ENCODE results near the gene AUTS2.

Gene AUTS2

DNA sequence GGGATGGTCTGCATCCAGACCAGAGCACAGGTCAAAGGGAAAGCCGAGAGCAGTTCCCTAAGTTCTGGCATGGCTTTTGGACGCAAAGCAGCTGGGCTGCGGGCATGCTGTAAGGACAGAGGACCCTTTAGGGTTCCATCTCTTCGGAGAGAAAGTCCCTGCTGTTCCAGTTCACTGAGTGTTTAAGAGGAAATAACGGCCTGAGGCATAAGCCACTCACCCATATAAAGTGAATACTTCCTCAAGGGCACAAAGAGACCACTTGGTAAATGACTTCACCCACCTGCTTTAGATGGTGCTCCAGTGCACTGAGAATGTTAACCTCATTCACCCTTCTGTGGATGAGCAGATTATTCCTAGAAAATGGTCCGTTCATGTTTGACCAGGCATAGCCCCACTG, 946.9 kb downstream of the AUTS2 start:
- no peak for DNase-seq (ENCODE audit: low read depth in 2 of 2)

GRCh38 chr7:70552141-70552540, 953.9 kb downstream of the AUTS2 start:
- no peak for DNase-seq (ENCODE audit: low read depth in 2 of 2)

GRCh38 chr7:70553364-70553763, 955.1 kb downstream of the AUTS2 start:
- no peak for DNase-seq (ENCODE audit: low read depth in 2 of 2)

DNA sequence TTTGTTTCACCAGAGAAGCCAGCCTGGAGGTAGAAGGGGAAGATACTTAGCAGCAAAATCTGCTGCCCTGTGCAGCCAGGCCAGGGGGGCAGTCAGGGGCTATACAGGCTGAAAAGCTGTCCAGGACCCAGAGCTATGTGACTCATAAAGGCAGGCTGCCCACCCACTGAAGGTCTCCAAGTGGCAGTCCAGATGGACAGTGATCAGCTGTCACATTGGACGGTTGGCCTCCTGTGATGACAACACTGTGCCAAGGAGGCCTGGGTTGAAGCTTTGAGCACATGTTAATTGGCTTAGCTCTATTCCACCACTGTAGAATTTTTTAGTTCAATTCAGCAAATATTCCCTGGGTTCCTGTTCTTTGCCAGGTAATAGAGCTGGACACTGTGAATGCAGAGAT, 956.4 kb downstream of the AUTS2 start:
- no peak for DNase-seq (ENCODE audit: low read depth in 2 of 2)

GRCh38 chr7:70556761-70557160, 958.5 kb downstream of the AUTS2 start:
- no peak for DNase-seq (ENCODE audit: low read depth in 2 of 2)

DNA sequence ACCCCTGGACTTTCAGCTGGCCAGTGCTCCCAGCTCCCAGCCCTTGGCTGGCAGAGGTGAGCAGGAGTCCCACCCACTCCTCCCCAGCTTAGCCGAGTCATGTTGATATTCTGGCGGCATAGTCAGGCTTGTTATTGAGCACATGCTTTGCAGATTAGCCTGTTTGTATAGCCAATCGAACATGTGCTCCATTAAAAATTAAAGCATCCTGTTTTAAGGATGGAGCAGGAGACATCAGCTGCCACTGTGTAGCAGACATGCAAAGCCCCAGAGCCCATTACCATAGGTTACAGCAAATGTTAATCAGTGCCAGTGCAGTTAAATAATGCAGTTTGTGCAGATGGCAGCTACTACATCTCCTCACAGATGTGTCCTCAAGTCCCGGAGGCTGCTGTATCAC, 959.1 kb downstream of the AUTS2 start:
- DNase-seq (ENCODE audit: low read depth in 2 of 2): no peak

GRCh38 chr7:70559815-70560214, 961.5 kb downstream of the AUTS2 start:
- no peak for DNase-seq (ENCODE audit: low read depth in 2 of 2)

GRCh38 chr7:70563960-70564359, 965.7 kb downstream of the AUTS2 start:
- no peak for DNase-seq (ENCODE audit: low read depth in 2 of 2)

DNA sequence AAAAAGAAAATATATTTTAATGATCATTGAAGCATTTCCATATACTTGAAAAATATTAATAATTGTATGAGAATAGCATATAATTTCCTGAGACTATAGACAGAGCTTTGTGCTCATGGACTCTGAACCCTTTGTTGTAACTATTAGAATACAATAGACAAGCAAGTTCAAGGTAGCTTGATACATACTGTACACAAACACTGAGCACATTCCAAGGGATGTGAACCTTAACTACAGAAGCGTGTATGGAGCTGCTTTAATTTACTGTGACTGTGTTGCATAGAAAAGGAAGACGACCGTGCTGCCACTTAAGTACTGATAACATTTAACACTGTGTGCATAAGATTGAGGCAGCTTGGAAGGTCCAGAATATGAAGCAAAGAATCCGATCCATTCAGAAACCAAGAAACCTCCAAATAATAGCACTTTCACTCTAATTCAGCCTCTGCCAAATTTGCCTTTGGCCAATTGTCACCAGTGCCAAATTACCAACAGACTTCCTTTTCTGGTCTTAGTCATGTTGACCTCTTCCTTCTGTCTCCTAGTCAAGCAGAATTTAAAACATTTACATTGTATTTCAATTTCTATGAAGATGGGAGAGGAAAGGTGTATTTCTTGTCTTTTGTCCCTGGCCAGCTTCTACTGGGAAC, 967.6 kb downstream of the AUTS2 start:
- DNase-seq (ENCODE audit: low read depth in 2 of 2): no peak

- no peak for DNase-seq (ENCODE audit: low read depth in 2 of 2)
These were observed 968.4 kb downstream of the AUTS2 start for GRCh38 chr7:70566671-70567070.

GRCh38 chr7:70568674-70569334, 970.5 kb downstream of the AUTS2 start:
- no peak for DNase-seq (ENCODE audit: low read depth in 2 of 2)

DNA sequence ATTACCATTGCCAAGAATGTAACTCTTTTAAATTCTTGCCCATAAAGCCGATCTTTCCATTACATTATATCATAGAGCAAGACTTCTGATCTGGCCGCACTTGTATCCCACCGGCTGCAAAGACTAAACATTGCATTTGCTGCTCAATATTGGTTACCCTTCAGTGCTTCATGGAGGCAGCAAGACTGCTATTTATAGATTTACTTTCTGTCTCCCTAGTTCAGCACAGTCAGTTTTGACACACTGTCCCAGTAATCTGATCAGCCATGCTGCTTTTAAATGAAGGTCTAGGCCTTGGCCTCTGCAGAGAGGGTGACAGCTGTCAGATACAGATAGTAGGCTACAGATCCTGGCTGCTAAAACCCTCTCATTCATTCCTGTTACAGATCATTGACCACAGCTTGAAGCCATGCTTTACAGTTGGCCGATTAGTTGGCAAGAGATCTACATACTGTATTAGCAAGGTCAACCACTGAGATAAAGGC, 971.1 kb downstream of the AUTS2 start:
- no peak for DNase-seq (ENCODE audit: low read depth in 2 of 2)

DNA sequence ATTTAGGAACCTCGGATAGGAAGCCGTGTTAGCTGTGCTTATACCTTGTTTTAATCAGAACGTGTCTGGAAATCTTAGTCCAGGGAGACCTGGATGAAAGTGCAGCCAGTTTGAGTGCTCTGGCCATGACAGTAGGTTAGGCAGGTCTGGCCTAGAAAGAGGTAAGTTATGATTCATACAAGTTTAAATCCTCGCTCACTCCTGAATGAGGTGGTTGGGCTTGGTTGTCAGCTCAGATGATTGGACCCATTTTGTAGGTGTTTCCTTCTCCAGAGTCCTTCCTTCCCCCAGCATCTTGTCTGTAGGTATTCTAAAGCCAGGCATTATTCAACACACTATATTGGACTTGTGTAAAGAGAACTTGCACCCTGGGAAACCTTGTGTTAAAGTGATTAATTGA, 971.8 kb downstream of the AUTS2 start:
- DNase-seq (ENCODE audit: low read depth in 2 of 2): no peak

DNA sequence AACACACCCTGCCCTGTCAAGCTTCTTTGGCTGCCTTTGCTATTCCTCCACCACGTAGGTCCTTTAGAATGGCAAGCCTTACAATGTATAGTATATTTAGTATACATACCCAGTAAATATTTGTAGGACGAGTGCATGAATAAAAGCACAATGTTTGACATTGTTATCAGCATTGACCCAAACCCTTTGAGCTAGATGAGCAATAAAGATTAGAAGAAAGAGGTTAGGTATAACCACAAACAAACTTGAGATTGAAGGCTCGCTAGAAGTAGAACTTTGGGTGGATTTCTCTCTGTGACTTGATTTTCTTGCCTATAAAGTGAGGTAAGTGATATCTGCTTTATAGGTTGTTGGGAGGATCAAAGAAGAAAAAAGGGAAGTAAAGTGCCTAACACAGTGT, 972.7 kb downstream of the AUTS2 start:
- no peak for DNase-seq (ENCODE audit: low read depth in 2 of 2)

DNA sequence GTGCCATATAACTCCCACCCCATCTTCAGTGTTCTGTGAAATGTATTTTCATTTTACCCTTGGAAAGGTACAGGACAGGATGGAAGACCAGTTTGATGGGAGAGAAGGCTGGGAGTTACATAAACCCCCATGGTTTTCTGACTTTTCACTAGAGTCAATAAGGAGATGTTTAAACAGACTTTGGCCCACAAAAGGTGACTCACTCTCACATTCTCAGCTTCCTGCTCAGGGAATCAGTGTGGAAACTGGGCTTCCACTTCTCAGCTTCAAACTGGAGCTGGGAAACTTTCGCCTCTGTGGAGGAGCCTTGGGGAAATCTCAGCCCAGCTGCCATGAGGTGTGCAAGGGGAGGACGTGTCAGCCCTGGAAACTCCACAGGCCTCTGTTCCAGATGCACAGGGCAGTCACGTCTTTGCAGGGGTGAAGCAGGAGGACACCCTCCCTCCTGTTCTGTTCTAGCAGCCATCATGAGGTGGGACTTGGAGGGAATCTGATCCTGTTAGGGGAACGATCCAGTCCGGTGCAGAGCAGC, 973.2 kb downstream of the AUTS2 start:
- DNase-seq (ENCODE audit: low read depth in 2 of 2): no peak

DNA sequence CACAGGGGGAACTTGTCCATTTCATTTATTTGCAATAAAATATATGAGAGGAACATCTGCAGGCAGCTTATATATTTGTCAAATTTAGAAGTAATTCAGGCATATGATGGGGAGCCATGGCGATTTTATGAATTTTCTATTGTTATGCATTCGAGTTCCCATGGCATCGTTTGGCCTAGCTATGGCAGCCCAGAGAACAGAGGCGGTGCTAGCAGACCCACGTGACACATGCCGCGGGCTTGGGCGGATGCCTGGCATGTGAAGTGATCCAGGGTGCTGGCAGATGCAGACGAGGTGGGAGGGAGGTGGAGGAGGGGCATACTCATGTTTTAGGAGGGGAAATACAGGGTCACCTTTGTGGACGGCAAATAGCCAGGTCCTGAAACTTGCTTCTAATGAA, 973.7 kb downstream of the AUTS2 start:
- no peak for DNase-seq (ENCODE audit: low read depth in 2 of 2)

GRCh38 chr7:70572571-70572970, 974.3 kb downstream of the AUTS2 start:
- no peak for DNase-seq (ENCODE audit: low read depth in 2 of 2)

GRCh38 chr7:70573071-70573661, 974.9 kb downstream of the AUTS2 start:
- DNase-seq (ENCODE audit: low read depth in 2 of 2): no peak

GRCh38 chr7:70573696-70574095, 975.4 kb downstream of the AUTS2 start:
- no peak for DNase-seq (ENCODE audit: low read depth in 2 of 2)

DNA sequence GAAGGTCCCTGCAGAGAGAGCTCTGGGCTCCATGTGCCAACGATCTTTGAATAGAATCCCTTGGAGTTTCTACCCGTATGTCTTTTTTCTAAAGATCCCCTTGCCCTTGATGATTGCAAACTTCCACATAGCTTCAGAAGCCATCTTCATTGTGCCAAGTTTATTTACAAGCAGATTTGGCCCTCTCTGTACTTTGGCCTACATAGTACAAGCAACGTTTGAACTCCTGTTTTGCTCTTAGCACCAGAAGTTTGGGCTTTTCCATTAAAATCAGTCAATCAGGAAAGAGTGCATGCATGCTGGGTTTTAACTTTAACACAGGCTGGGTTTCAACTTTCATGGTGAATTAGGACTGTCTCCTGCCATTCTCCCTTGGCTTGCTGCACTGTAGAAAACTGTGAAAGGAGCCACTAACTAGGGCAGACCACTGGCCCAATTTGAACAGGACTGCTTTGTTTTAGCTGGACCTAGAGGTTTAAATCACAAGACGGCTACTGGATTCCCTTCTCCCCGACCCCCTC, 976.1 kb downstream of the AUTS2 start:
- DNase-seq (ENCODE audit: low read depth in 2 of 2): no peak

DNA sequence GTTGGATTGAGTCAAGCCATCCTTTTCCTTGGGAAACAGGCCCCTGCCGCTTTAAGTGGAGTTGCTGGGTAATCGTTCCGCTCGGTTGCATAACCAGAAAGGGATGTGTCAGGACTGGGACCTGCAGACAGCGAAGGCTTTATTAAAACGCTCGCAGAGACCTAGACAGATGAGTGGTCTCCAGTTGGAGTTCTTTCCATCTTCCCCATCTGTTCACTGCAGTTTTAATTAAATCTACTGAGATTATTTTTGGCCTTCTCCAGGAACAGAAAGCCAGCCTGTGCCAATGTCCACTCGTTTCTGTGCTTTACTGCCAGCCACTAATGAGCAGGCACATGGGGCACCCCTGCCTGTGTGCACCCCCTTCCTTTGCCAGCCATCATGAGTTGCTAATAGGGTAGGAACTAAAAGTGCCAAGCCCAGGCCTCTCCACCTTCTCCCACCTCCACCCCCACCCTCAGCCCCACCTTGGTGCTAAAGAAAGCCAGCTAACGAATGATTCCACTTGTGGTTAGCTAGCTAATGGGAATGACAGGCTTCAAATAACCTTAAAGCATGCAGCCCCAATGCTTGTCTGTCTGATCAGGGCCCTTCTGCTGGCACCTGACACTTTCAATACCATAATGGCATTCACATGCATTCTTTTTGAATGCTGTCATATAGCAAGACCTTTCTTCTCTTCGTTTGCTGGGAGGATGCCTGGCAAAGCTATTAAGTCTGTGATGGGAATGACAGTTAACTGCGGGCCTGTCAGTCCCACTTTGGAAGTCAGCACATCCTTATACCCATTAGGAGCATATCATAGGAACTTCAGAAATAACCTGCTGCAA, 976.9 kb downstream of the AUTS2 start:
- DNase-seq (ENCODE audit: low read depth in 2 of 2): no peak

- no peak for DNase-seq (ENCODE audit: low read depth in 2 of 2)
These were observed 978.8 kb downstream of the AUTS2 start for GRCh38 chr7:70577078-70577477.
